Neural progenitor cell (in vitro differentiated cells): ENCODE data around the gene HLA-E.
"Not testable (repeated sequence)": the region's sequence is repeated elsewhere in the genome, so short reads cannot be mapped to it uniquely, and the experiment has no call there.

Experiments
- CTCF ChIP-seq: fragments of 200-600 bp; sonication (generic); IDR thresholded peaks from 2 replicates; pipeline ENCODE4 v1.5.1; 2017; ENCODE audit warnings: antibody characterized with exemption, mild to moderate bottlenecking
- EZH2 ChIP-seq: fragments of 200-600 bp; sonication (generic); IDR thresholded peaks from 2 replicates; pipeline ENCODE4 v1.6.1; 2017; ENCODE audit warnings: antibody characterized with exemption, mild to moderate bottlenecking, moderate library complexity
- EZH2phosphoT487 ChIP-seq: fragments of 200-600 bp; sonication (generic); IDR thresholded peaks from 2 replicates; pipeline ENCODE4 v1.6.1; 2017; ENCODE audit warnings: antibody characterized with exemption

- TF ChIP-seq CTCF, EZH2phosphoT487, EZH2: not testable (repeated sequence)
Observed at GRCh38 chr6:30488697-30489080, 620 bp upstream of the HLA-E start.
